ENCODE data around the gene LIN9. TPM values are rescaled to one million over a fixed set of nuclear protein-coding genes. Genes with fewer than 3 reads are reported as not detected.
"Not testable (repeated sequence)": the region's sequence is repeated elsewhere in the genome, so short reads cannot be mapped to it uniquely, and the experiment has no call there.

LIN9 gene
- total RNA-seq: 10 to 100 TPM in 1 of 2 donors, 1 to 10 TPM in 1; 6.6 to 10.9 TPM

- Mint-ChIP-seq H3K27me3 (peaks cover 9 to 13% of the 10 kb centered on the region in 2 donors), H3K36me3 (no peaks in the 10 kb centered on the region), H3K27ac (peak within 1 kb of the TSS; percentile 60 to 78), H3K4me3 (peak within 1 kb of the TSS; percentile 89), H3K4me1 (ENCODE audit: low read depth in 2 of 2) (peaks cover 9 to 20% of the 10 kb centered on the region in 2 donors), H3K9me3 (no peaks in the 10 kb centered on the region)
- peak; percentile 93 to 95 for ATAC-seq
- DNase-seq (ENCODE audit: low spot score): peak; percentile 92
Observed at GRCh38 chr1:226308723-226309397, at the start of gene LIN9. Gene LIN9 (minus strand): TSS chr1:226309164. CDS start chr1:226309139, 25 bp downstream.

GRCh38 chr1:226357416-226357815 lies 48.5 kb upstream of the LIN9 start:
- DNase-seq (ENCODE audit: low spot score) (no peak), ATAC-seq (no peak)
- Mint-ChIP-seq H3K4me1 (ENCODE audit: low read depth in 2 of 2) (no peaks in the 10 kb centered on the region), H3K4me3 (no peak overlapping the region), H3K9me3 (no peaks in the 10 kb centered on the region), H3K27ac (no peak overlapping the region), H3K36me3 (peaks cover 3% of the 10 kb centered on the region), H3K27me3 (no peaks in the 10 kb centered on the region)

GRCh38 chr1:226355669-226356551 lies 46.9 kb upstream of the LIN9 start:
- Mint-ChIP-seq H3K36me3 (no peaks in the 10 kb centered on the region), H3K27me3 (no peaks in the 10 kb centered on the region), H3K4me1 (ENCODE audit: low read depth in 2 of 2) (no peaks in the 10 kb centered on the region), H3K27ac (no peak overlapping the region), H3K9me3 (no peaks in the 10 kb centered on the region), H3K4me3 (no peak overlapping the region)
- no peak for ATAC-seq
- DNase-seq (ENCODE audit: low spot score): no peak

- no peaks in the 10 kb centered on the region for H3K4me1 Mint-ChIP-seq (ENCODE audit: low read depth in 2 of 2)
- peaks cover 0 to 2% of the 10 kb centered on the region in 2 donors for H3K27me3 Mint-ChIP-seq
- DNase-seq (ENCODE audit: low spot score) (no peak), ATAC-seq (no peak)
- H3K36me3 Mint-ChIP-seq: no peaks in the 10 kb centered on the region
- H3K27ac Mint-ChIP-seq: no peak overlapping the region
- no peaks in the 10 kb centered on the region for H3K9me3 Mint-ChIP-seq
- H3K4me3 Mint-ChIP-seq: no peak overlapping the region
Observed at GRCh38 chr1:226355016-226355415, 46.1 kb upstream of the LIN9 start.

- Mint-ChIP-seq H3K27me3 (peaks cover 0 to 2% of the 10 kb centered on the region in 2 donors), H3K27ac (no peak overlapping the region), H3K36me3 (no peaks in the 10 kb centered on the region), H3K9me3 (no peaks in the 10 kb centered on the region), H3K4me1 (ENCODE audit: low read depth in 2 of 2) (no peaks in the 10 kb centered on the region), H3K4me3 (no peak overlapping the region)
- ATAC-seq: no peak
- DNase-seq (ENCODE audit: low spot score): no peak
Observed at GRCh38 chr1:226353698-226354525, 44.9 kb upstream of the LIN9 start.

GRCh38 chr1:226351709-226352108 lies 42.7 kb upstream of the LIN9 start:
- H3K4me3 Mint-ChIP-seq: no peak overlapping the region
- DNase-seq (ENCODE audit: low spot score) (no peak), ATAC-seq (no peak)
- no peaks in the 10 kb centered on the region for H3K4me1 Mint-ChIP-seq (ENCODE audit: low read depth in 2 of 2)
- peaks cover 0 to 4% of the 10 kb centered on the region in 2 donors for H3K27me3 Mint-ChIP-seq
- no peak overlapping the region for H3K27ac Mint-ChIP-seq
- H3K36me3 Mint-ChIP-seq: no peaks in the 10 kb centered on the region
- no peaks in the 10 kb centered on the region for H3K9me3 Mint-ChIP-seq

GRCh38 chr1:226350519-226350865 lies 41.5 kb upstream of the LIN9 start:
- ATAC-seq (no peak), DNase-seq (ENCODE audit: low spot score) (no peak)
- H3K4me3 Mint-ChIP-seq: no peak overlapping the region
- no peaks in the 10 kb centered on the region for H3K9me3 Mint-ChIP-seq
- no peaks in the 10 kb centered on the region for H3K4me1 Mint-ChIP-seq (ENCODE audit: low read depth in 2 of 2)
- no peaks in the 10 kb centered on the region for H3K36me3 Mint-ChIP-seq
- H3K27ac Mint-ChIP-seq: no peak overlapping the region
- H3K27me3 Mint-ChIP-seq: peaks cover 0 to 4% of the 10 kb centered on the region in 2 donors

GRCh38 chr1:226349801-226350518 lies 41.0 kb upstream of the LIN9 start:
- H3K36me3 Mint-ChIP-seq: no peaks in the 10 kb centered on the region
- ATAC-seq: no peak

GRCh38 chr1:226349081-226349480 lies 40.1 kb upstream of the LIN9 start:
- Mint-ChIP-seq H3K4me1 (ENCODE audit: low read depth in 2 of 2) (no peaks in the 10 kb centered on the region), H3K27me3 (peaks cover 0 to 4% of the 10 kb centered on the region in 2 donors), H3K27ac (no peak overlapping the region), H3K4me3 (no peak overlapping the region), H3K9me3 (no peaks in the 10 kb centered on the region), H3K36me3 (no peaks in the 10 kb centered on the region)
- DNase-seq (ENCODE audit: low spot score) (no peak), ATAC-seq (peak in 1 of 2 donors; percentile 37)

More at GRCh38 chr1:226349801-226350518, 41.0 kb upstream of the LIN9 start:
- H3K27ac Mint-ChIP-seq: no peak overlapping the region
- H3K4me3 Mint-ChIP-seq: no peak overlapping the region
- DNase-seq (ENCODE audit: low spot score): no peak
- H3K27me3 Mint-ChIP-seq: peaks cover 0 to 4% of the 10 kb centered on the region in 2 donors
- H3K4me1 Mint-ChIP-seq (ENCODE audit: low read depth in 2 of 2): no peaks in the 10 kb centered on the region
- H3K9me3 Mint-ChIP-seq: no peaks in the 10 kb centered on the region

- H3K27me3 Mint-ChIP-seq: peaks cover 0 to 11% of the 10 kb centered on the region in 2 donors
- no peak overlapping the region for H3K27ac Mint-ChIP-seq
- peaks cover 4% of the 10 kb centered on the region for H3K36me3 Mint-ChIP-seq
- no peak overlapping the region for H3K4me3 Mint-ChIP-seq
- H3K4me1 Mint-ChIP-seq (ENCODE audit: low read depth in 2 of 2): no peaks in the 10 kb centered on the region
- no peak for ATAC-seq
- H3K9me3 Mint-ChIP-seq: no peaks in the 10 kb centered on the region
- no peak for DNase-seq (ENCODE audit: low spot score)
Observed at GRCh38 chr1:226344441-226345259, 35.7 kb upstream of the LIN9 start.

GRCh38 chr1:226342656-226343055 lies 33.7 kb upstream of the LIN9 start:
- no peak for ATAC-seq
- Mint-ChIP-seq H3K27ac (no peak overlapping the region), H3K4me1 (ENCODE audit: low read depth in 2 of 2) (no peaks in the 10 kb centered on the region), H3K4me3 (no peak overlapping the region), H3K9me3 (no peaks in the 10 kb centered on the region), H3K36me3 (peaks cover 4% of the 10 kb centered on the region), H3K27me3 (peaks cover 0 to 9% of the 10 kb centered on the region in 2 donors)
- no peak for DNase-seq (ENCODE audit: low spot score)

GRCh38 chr1:226340111-226340510 lies 31.1 kb upstream of the LIN9 start:
- not testable (repeated sequence) for ATAC-seq; DNase-seq (ENCODE audit: low spot score); H3K27ac Mint-ChIP-seq; H3K4me1 Mint-ChIP-seq (ENCODE audit: low read depth in 2 of 2); H3K36me3 Mint-ChIP-seq; H3K4me3 Mint-ChIP-seq; H3K9me3 Mint-ChIP-seq
- H3K27me3 Mint-ChIP-seq: peaks cover 0 to 12% of the 10 kb centered on the region in 2 donors

Measured in natural killer cell treated with Interleukin-12 subunit alpha and Interleukin-12 subunit beta and Interleukin-15 and Interleukin-18, amount 100 ng/mL, for 72 hours (primary cell).